HG03196 (cell line): Measurements from ENCODE around the gene PRRX2.

Experiments
- ATAC-seq: cut with Tn5 transposase; IDR thresholded peaks from one replicate; pipeline ENCODE4 v1.9.1; 2021; ENCODE audit not compliant: unreplicated experiment

The PRRX2 gene

DNA sequence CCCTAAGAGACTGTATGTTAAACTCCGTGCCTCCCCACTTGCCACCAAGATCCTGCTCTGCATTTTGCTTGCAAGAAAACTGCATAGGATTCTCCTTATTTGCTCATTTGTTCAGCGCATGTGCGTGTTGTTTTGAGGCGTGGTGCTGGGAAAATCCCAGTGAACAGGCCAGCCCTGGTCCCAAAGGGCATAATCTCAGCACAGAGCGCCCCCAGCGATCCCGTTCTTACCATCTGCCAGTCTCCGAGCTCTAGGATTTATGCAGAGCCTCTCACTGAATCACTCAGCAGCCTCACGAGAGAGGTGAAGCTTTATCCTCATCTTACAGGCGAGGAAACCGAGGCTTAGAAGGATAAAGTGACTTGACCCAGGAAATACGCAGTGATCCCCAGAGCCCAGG, 11.5 kb downstream of the PRRX2 start:
- no peak for ATAC-seq

DNA sequence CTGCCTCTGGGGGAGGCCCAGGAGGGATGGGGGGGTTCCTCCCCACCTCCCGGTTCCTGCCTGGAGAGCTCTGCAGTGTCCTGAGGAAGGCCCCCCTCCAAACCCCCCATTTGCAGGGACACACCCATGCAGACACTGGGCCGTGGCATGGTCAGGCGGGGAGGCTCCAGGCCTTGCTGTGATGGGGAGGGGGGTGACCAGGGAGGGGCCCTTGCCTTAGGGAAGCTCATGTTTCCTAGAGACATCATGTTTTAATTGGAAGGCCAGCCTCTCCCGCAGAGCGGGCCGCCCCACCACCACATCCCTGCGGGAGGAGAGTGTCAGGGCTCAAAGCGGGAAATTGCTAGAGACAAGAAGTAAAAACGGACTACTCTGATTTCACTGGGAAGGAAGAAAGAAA, 12.0 kb downstream of the PRRX2 start:
- no peak for ATAC-seq

DNA sequence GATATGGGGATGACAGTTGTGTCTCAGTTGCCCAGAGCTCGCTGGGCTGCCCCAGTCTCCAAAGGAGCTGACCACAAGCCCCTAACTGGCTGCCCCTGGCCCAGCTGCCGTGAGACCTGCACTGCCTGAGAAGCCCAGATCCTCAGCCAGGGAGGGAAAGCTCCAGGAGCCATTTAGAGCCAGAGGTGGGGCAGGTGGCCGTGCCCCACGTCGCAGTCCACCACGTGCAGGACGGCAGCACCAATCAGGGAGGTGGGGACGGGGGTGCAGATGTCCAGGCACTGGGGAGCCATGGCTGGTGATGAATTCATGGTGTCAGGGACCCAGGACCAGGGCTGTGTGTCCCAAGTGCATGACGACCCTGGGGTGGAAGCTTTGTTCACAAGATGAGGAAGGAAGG, 13.4 kb downstream of the PRRX2 start:
- ATAC-seq = no peak

DNA sequence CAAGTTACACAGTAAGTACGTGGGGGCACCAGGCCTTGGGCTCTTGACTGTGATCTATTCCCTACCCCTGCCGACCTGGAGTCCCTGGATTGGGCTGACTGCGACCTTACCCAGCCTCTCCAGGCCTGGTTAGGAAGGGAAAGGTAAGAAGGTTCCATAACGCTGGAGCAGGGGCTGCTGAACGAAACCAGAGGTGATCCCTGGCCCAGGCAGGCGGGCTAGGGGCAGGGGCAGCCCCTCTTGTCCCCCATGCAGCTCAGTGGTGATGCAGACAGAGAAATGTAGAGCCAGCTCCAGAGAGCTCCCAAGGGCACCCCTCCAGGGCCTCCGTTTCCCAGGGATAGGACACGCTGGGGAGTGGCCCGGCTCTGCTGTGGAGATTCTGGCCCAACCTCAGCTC, 14.1 kb downstream of the PRRX2 start:
- ATAC-seq = no peak

DNA sequence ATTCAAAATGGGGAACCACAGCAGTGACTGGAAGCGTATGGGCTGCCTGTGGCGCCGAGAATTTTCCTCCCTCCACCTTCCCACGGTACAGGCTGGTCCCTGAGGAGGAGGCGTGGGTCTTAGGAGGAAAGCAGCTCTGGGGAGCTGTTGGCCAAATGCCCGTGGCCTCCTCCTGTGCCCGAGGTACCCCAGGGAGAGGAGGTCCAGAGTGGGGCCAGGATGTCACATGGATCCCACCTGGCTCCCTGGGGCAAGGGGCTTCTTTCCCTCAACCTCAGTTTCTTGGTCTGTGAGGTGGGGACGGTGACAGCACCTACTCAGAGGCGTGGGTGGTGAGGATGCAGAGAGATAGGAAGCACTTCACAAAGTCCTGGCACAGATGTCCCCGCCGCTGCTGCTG, 16.5 kb downstream of the PRRX2 start:
- no peak for ATAC-seq

DNA sequence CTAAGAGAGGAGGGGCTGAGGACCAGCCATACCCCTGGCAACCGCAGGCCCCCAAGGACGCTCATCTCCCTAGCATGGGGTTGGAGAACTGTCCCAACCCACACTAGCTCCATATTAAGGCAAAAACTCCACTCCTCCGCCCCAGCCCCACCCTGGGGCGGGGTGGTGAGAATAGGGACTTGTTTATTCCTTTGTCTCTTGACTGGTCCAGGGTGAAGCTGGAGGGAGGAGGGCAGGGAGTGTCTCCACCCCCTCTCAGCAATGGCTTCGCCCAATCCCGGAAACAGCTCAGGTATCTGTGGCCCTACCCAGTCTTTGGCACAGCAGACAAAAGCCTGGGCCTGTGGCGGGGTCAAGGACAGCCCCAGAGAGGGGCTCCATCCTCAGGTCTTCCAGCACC, 16.9 kb downstream of the PRRX2 start:
- no peak for ATAC-seq

DNA sequence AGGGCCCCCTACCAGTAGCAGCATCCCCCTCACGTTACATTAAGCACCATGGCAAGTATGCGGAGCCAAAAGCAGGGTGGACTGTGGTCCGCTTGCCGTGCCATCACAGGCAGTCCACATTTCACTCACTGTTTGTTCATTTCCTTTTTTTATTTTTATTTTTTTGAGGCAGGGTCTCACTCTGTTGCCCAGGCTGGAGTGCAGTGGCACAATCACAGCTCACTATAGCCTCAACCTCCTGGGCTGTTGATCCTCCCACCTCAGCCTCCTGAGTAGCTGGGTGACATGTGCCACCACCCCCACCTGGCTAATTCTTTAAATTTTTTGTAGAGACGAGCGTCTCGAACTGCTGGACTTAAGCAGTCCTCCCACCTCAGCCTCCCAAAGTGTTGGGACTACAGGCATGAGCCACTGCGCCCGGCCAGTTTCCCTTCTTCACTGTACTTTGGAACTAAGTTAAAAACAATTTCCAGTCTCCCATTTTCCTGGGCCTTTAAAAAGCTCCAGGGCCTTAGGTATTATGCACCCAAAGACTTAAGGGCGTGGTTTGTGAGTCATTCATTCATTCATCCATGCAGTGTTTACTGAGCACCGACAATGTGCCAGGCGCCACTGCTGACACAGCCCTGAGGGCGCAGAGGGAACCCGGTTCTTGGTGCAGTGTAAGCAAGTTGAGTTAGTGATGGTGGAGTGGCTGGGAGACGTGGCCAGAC, 19.9 kb downstream of the PRRX2 start:
- no peak for ATAC-seq

DNA sequence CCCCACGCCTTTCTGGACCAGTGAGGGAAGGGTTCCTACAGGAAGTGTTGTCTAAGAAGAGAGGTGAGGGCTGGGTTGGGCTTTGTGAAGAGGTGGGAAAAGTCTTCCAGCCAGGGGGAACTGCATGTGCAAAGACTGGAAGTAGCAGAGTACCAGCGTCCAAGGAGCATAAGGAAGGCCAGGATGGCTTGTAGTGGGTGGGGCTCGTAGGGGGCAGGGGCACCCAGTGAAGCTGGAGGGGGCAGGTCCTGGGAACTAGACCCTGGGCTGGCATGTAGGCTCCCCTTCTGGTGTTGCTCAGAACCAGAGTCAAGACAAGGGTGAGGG, 20.4 kb downstream of the PRRX2 start:
- no peak for ATAC-seq

DNA sequence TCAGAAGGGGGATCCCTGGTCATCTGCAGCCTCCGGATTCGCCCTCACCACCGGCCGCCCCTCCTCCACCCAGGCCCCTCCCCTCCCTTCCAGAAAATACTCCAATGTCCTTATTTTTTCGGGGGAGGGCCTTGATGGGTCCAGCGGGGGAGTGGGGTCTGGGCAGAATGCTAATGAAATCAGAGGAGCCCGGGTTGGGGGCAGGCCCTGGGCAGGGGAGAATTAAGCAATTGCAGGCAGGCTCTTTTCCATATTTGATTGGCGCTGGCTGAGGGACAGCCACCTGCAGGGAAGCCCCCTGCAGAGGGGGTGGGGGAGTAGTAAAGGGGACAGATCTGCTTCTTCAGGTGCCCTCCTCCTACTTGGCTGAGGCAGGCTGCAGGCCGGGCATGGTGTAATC, 21.3 kb downstream of the PRRX2 start:
- ATAC-seq = no peak

DNA sequence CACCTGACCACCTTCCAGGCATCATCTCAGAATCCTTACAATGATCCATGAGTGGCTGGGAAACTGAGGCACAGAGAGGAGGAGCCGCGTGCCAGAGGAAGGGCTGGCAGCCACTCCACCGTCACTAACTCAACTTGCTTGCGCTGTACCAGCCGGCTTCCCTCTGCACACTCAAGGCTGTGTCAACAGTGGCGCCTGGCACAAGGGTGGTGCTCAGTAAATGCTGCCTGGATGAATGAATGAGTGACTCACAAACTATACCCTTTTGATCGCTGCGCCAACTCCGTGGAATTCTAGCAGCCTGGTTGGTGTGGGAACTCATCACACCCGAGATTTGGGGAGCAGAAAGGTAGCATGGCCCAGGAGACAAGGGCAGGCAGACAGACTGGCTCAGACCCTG, 21.9 kb downstream of the PRRX2 start:
- no peak for ATAC-seq

DNA sequence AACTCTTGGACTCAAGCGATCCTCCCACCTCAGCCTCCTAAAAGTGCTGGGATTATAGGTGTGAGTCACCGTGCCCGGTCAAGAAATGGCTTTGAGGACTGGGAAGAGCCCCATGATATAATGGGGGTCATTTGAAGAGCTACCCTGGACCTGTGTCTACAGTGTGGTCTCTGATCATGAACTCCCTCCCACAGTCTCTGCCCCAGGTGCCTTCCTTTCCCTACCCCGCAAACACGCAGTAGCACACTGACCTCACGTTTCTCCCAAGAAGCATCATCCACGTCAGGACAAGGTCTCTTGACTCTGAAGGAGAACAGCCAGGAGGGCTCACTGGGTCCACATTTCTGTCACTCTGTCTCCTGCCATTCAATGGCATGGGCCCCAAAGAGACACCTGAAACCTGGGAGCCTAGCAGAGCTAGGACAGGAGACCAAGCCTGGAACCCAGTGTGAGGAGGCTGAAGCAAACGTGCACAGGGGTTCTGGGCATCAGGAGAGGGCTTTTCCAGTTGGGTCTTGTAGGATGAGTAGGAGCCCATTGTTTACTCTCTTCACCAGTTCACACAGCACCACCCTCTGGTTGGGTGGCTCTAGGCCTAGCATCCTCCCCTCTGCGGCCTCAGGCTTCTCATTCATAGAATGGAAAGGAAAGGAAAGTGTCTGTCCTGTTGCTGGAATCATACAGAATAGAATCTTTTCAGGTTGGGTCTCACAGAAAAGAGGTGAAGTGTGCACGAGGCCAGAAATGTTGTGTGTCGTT, 23.0 kb downstream of the PRRX2 start:
- no peak for ATAC-seq

DNA sequence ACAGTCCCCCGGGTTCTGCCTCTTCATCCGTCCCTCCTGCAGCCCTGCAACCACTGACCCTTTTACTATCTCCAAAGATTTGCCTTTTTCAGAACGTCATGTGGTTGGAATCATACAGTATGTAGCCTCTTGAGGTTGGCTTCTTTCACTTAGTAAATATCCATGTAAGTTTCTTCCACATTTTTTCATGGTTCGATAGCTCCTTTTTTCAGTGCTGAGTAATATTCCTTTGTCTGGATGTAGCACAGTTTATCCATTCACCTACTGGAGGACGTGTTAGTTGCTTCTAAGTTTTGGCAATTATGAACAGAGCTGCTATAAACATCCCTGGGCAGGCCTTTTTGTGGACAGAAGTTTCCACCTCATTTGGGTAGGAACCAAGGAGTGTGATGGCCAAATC, 27.1 kb downstream of the PRRX2 start:
- ATAC-seq = no peak

DNA sequence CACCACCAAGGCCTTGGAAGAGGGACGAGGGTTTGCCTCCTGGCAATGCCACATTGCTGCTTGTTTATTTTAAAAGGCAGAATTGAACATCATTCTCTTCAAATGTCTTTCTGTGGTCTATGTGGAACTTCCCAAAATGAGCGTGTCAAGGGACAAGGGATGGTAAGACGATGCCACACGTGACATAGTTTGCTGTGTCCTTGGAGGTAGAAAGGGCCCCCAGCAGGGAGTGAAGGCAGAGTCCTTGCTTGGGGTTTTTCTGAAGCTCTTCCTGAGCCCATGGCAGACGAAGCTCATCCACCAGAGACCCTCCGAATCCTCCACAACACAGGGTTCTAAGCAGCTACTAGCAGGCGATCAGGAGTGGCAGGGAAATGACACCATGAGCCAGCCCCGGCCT, 28.3 kb downstream of the PRRX2 start:
- ATAC-seq = no peak

DNA sequence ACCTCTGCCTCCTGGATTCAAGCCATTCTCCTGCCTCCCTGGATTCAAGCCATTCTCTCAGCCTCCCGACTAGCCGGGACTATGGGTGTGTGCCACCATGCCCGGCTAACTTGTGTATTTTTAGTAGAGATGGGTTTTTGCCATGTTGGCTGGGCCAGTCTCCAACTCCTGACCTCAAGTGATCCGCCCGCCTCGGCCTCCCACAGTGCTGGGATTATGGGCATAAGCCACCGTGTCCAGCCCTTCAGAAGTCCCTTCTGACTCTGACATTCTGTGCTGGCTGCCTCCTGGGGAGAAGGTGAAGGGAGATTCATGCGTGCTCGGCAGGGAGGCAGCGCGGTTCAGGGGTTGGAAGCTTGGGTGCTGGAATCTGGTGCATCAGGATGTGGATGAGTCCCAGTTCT, 28.8 kb downstream of the PRRX2 start:
- no peak for ATAC-seq

DNA sequence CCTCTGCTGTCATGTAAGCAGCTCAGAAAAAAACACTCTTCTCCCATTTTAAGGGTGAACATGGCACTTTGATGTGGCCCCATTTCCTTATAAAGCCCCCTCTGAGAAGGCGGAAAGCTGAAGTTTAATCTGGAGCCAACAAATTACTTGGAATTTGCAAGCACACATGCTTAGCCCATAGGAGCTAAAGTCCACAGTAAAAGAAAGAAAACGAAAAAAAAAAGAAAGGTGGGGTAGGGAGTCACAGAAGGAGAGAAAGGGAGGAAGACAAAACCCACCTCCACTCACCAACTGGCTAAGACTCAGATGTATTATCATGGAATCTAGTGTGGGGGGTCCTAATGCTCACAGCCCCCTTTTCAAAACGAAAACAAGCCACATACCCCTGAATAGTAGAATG, 30.4 kb downstream of the PRRX2 start:
- ATAC-seq = no peak

DNA sequence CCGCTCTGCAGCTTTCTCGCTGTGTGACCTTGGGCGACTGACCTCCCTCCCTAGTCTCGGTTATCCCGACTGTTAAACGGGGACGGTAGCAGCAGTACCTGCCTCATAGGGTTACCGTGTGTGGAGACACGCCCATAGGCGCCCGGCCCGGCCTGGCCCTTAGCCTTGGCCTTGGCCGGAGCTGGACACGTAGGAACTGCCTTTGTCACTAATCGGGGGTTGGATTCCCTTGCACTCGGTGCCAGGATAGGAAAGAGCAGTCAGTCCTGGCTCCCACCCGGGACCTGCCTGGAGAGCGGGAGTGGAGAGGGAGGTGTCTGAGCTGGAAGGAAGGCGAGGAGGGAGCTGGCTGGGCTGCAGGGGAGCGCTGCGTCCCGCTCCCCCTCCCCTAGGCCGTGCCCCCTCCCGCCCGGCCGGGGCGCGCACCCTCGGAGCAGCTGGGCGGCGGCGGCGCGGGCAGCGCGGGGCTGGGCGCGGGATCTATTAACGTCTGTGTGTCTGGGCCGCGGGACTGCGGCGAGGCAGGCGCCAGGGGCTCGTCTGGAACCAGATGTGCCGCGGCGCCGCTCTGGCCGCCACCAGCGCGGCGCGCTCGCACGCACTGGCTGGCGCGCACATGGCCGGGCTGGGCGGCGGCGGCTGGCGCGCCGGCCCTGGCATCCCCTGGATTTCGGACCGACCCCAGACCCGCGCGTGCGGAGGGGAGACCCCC, 31.7 kb downstream of the PRRX2 start:
- ATAC-seq = no peak

DNA sequence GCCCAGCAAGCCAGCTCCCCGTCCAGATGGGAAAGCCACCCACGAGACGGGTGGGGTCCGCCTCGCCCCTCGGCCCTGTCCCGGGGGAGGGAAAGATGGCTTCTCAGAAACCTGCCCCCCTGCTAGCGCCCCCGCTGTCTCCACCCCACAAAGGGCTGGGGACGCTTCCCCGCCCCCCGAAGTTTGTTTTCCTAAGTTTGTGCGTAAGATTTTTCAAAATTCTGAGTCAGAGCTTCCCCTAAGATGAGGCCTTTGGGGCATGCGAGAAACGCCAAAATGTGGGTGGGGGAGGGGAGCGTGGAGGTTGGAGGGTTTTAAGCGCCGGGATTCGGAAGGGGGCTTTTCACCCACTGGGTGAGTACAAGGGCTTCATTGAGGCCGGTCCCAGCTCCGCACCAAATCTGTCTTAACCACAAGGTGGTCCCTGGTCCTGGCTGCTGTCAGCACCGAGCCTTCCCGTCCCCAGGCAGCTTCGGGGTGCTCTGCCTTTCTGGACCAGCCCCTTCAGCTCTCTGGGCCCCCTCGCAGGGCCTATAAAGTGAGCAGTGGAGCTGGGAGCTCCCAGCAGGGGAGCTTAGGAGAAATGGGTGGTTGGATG, 32.3 kb downstream of the PRRX2 start:
- ATAC-seq = no peak

DNA sequence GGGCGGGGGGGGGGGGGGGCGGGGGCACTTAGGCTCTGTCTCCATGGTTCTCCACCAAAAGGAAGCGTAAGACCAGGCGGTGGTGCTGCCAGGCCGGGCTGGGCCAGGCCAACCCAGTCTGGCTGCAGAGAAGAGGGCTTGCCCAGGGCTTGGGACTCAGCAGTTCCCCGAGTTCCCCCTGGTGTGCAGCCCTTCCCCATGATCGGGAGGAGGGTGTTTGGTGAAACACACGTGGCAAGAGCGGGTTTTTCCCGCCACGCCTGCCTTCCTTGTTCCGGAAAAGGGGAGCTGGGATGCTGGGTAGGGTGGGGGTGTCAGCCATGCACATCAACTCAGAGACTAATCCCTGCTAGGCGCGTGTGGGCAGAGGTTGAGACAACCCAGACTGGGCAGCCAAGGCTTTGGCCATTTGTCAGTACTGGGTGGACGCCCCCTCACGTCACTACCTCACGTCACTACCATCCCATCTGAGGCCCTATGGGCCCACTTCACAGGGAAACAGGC, 32.9 kb downstream of the PRRX2 start:
- ATAC-seq = no peak

DNA sequence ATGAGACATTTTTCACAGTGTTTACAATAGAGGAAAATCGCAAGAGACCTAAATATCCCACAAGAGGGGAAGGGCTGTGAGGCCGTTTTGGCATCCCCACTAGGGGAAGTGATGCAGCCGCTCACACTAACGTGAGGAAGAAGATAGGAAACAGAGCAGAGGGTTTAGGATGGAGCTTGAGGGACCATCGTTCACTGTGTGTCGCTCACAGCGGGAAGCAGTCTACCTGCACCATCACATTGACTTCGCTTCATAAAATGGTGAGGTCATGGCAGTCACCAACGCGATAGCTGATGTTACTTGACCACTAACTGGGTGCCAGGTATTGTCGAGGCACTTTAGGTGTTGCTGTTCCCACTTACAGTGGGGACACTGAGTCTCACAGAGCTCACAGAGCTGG, 35.6 kb downstream of the PRRX2 start:
- ATAC-seq = no peak

DNA sequence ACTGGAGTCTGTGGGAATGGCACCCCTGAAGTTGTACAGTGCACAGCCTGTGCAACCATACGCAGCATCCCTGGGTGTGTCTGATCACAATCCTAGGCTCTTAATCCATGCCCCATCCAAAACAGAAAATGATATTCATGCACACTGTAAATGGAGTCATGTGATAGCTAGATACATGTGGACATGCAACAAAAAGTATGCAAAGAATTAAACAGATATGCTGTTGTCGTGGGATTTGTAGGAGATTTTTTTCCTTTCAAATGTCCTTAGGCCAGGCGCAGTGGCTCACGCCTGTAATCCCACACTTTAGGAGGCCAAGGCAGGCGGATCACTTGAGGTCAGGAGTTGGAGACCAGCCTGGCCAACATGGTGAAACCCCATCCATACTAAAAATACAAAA, 36.1 kb downstream of the PRRX2 start:
- ATAC-seq = no peak

DNA sequence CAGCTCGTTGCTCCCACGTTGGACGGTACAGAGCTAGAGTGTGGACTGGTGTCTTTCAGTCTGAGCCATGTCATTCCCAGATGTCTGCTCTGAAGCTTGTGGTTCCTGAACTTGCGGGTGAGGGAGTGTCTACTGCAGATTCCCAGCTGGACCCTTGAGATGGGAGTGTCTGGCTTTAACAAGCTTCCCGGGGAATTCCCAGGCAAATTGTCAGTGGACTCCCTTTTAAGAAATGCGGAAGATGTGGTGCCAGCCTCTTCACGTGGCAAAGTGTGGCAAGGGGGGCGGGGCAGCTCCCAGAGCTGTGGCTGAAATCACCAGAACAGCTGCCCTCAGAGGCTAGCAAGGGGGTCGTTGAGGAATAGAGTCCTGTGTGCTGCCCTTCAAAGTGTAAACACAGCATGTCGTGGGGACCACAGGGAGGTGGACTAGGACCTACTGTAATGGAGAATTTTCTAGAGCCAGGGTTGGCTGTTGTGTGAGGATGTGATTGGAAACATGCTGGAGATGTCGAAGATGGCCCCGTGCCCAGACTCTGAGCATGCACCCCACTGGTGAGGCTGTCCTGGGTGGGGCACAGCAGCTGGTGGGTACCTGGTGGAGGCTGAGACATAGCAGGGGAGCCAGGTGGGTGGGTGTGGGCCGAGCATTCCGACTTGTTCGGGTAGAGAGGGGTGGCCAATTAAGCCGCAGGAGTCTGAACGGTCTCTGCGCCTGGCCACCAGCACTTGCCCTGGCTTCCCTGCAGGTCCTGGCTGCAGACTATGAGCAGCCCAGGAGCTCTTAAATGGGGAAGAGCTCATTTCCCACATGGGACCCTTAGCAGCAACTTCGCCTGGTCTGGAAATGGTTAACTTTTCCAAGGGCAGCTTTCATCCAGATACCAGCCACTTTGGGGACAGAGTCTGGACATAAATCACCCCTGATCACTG, 37.4 kb downstream of the PRRX2 start:
- ATAC-seq = no peak
